ENCODE results near the gene ADGRG2. TPM values are rescaled to one million over a fixed set of nuclear protein-coding genes. Genes with fewer than 3 reads are reported as not detected.

ADGRG2 gene
- total and polyA plus RNA-seq, 9 of the 15 experiments (the other 6 are each of a cell fraction or from before 2014, with no cell fraction given): 0.03 TPM; not detected in 8

GRCh38 chrX:18998653-18999052, 123.6 kb downstream of the ADGRG2 start:
- Histone ChIP-seq H3K9me3 (replicated peaks; ENCODE audit: control insufficient read depth, insufficient read depth, low read depth, low read length) (no peaks in the 10 kb centered on the region), H3K27me3 (ENCODE audit: control insufficient read depth in 2 of 2, insufficient read depth in 2 of 2, low read length in 2 of 2) (no peaks in the 10 kb centered on the region; a peak in 1 of 5 replicates), H2AFZ (ENCODE audit: low read depth, low read length) (no peak overlapping the region), H3K36me3 (ENCODE audit: control insufficient read depth, insufficient read depth, low read length) (no peaks in the 10 kb centered on the region), H3K9ac (ENCODE audit: insufficient read depth in 1 of 2, low read depth in 2 of 2, low read length in 2 of 2) (no peak overlapping the region), H3K4me1 (replicated peaks in 1 of 2; ENCODE audit: control insufficient read depth in 2 of 2, insufficient read depth in 2 of 2, low read length in 2 of 2) (no peaks in the 10 kb centered on the region), H3K4me2 (ENCODE audit: insufficient read depth, low read length) (no peak overlapping the region), H4K20me1 (replicated peaks; ENCODE audit: control insufficient read depth, insufficient read depth, low read length) (no peaks in the 10 kb centered on the region), H3K9me1 (ENCODE audit: control insufficient read depth, insufficient read depth, low read length) (no peaks in the 10 kb centered on the region), H3K4me3 (no peak overlapping the region), H3K79me2 (ENCODE audit: control insufficient read depth, insufficient read depth, low read length) (no peaks in the 10 kb centered on the region), H3K27ac (ENCODE audit: extremely low read depth, low read depth, low read length) (no peak overlapping the region)
- DNase-seq (ENCODE audit: extremely low read depth in 1 of 4, low spot score in 3 of 4) (no peak), ATAC-seq (no peak), FAIRE-seq (no peak)
- ChIA-PET POLR2A (no interaction called here), CTCF (ENCODE audit: low intra/inter-chr PET ratio) (no interaction called here)
- in situ Hi-C loops (cut with MboI) (no loop called here), intact Hi-C loops (cut with micrococcal nuclease) (no loop called here)
- no peak for TF ChIP-seq ETV5 (CRISPR knock-in tag; IDR thresholded peaks at IDR 0.05; ENCODE audit: low read depth)
- TF ChIP-seq, protein P1, sequence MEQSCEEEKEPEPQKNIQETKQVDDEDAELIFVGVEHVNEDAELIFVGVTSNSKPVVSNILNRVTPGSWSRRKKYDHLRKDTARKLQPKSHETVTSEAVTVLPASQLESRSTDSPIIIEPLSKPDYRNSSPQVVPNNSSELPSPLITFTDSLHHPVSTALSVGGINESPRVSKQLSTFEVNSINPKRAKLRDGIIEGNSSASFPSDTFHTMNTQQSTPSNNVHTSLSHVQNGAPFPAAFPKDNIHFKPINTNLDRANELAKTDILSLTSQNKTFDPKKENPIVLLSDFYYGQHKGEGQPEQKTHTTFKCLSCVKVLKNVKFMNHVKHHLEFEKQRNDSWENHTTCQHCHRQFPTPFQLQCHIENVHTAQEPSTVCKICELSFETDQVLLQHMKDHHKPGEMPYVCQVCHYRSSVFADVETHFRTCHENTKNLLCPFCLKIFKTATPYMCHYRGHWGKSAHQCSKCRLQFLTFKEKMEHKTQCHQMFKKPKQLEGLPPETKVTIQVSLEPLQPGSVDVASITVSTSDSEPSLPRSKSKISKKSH (CRISPR knock-in tag; IDR thresholded peaks at IDR 0.05): no peak
- no peak for TF ChIP-seq YY1 (IDR thresholded peaks at IDR 0.05; ENCODE audit: borderline replicate concordance in 1 of 3, control insufficient read depth in 1 of 3, extremely low read depth in 1 of 3, insufficient read depth in 3 of 3, insufficient read length in 1 of 3, insufficient replicate concordance in 2 of 3, low read depth in 1 of 3, low read length in 2 of 3)
- TF ChIP-seq TRIM25 (IDR thresholded peaks at IDR 0.05; ENCODE audit: borderline replicate concordance): no peak
- TF ChIP-seq MEF2D (tag; conservative IDR thresholded peaks at IDR 0.05; ENCODE audit: low read depth): no peak
- TF ChIP-seq ZZZ3 (IDR thresholded peaks at IDR 0.05): no peak
- no peak for TF ChIP-seq TCF3 (CRISPR knock-in tag; IDR thresholded peaks at IDR 0.05)
- TF ChIP-seq U2AF1 (optimal IDR thresholded peaks at IDR 0.05; ENCODE audit: low read depth, low read length): no peak
- TF ChIP-seq ZNF583 (CRISPR knock-in tag; IDR thresholded peaks at IDR 0.05): no peak
- TF ChIP-seq, protein P2, sequence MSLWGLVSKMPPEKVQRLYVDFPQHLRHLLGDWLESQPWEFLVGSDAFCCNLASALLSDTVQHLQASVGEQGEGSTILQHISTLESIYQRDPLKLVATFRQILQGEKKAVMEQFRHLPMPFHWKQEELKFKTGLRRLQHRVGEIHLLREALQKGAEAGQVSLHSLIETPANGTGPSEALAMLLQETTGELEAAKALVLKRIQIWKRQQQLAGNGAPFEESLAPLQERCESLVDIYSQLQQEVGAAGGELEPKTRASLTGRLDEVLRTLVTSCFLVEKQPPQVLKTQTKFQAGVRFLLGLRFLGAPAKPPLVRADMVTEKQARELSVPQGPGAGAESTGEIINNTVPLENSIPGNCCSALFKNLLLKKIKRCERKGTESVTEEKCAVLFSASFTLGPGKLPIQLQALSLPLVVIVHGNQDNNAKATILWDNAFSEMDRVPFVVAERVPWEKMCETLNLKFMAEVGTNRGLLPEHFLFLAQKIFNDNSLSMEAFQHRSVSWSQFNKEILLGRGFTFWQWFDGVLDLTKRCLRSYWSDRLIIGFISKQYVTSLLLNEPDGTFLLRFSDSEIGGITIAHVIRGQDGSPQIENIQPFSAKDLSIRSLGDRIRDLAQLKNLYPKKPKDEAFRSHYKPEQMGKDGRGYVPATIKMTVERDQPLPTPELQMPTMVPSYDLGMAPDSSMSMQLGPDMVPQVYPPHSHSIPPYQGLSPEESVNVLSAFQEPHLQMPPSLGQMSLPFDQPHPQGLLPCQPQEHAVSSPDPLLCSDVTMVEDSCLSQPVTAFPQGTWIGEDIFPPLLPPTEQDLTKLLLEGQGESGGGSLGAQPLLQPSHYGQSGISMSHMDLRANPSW (CRISPR knock-in tag; IDR thresholded peaks at IDR 0.05): no peak
- TF ChIP-seq EP400 (IDR thresholded peaks at IDR 0.05): no peak
- no peak for TF ChIP-seq RBM39 (optimal IDR thresholded peaks at IDR 0.05; ENCODE audit: low read depth, low read length)
- no peak for TF ChIP-seq PTBP1 (IDR thresholded peaks at IDR 0.05; ENCODE audit: low read depth, low read length)
- no peak for TF ChIP-seq ZNF436 (CRISPR knock-in tag; IDR thresholded peaks at IDR 0.05)
- no peak for TF ChIP-seq ZNF699 (CRISPR knock-in tag; IDR thresholded peaks at IDR 0.05; ENCODE audit: insufficient replicate concordance)
- TF ChIP-seq ZNF311 (CRISPR knock-in tag; IDR thresholded peaks at IDR 0.05): no peak
- no peak for TF ChIP-seq MTA2 (IDR thresholded peaks at IDR 0.05; ENCODE audit: low read depth)
- no peak for TF ChIP-seq GTF2E2 (tag; IDR thresholded peaks at IDR 0.05)
- no TSS peak for BruUV-seq (replicated peaks)
- 0% methylated on average over 1 of the region's 1 CpG for WGBS (ENCODE audit: insufficient coverage, low coverage, missing lambda C conversion rate)

Measured in K562 (cell line).